Vagina (tissue), 2 donors: ENCODE results near the gene ZDHHC11. TPM values are rescaled to one million over a fixed set of nuclear protein-coding genes. Genes with fewer than 3 reads are reported as not detected.
"Not testable (repeated sequence)": the region's sequence is repeated elsewhere in the genome, so short reads cannot be mapped to it uniquely, and the experiment has no call there.

Source experiments
- DNase-seq, 2 donors: peaks; one replicate each; pipeline ENCODE4 v3.0.0-alpha.2; 2017; ENCODE audit errors: extremely low spot score in 2 of 2
- H3K27ac ChIP-seq: fragments of 200-600 bp; sonication (generic); one replicate; pipeline ENCODE4 v1.5.1; 2019
- H3K27me3 ChIP-seq: fragments of 200-600 bp; sonication (generic); one replicate; pipeline ENCODE4 v1.5.1; 2019
- H3K36me3 ChIP-seq, 2 donors: fragments of 200-600 bp; sonication (generic); one replicate each; pipeline ENCODE4 v1.5.1; 2017 to 2019
- H3K4me1 ChIP-seq: fragments of 200-600 bp; sonication (generic); one replicate; pipeline ENCODE4 v1.5.1; 2019
- H3K4me3 ChIP-seq, 2 donors: fragments of 200-600 bp; sonication (generic); 1 replicate in 1 of 2; 2 replicates in 1 of 2; pipeline ENCODE4 v1.5.1; 2016 to 2019
- H3K9me3 ChIP-seq: fragments of 200-600 bp; sonication (generic); one replicate; pipeline ENCODE4 v1.5.1; 2019
- CTCF ChIP-seq, 3 experiments: fragments of 450-650 bp in 2 of 3; fragments of 200-600 bp in 1 of 3; sonication (generic) in 1 of 3; IDR thresholded peaks; one replicate each; pipeline ENCODE4 v1.5.1; 2017 to 2019; ENCODE audit warnings: antibody characterized with exemption in 3 of 3, mild to moderate bottlenecking in 2 of 3, moderate library complexity in 2 of 3
- POLR2A ChIP-seq, 2 donors: fragments of 450-650 bp; IDR thresholded peaks; one replicate each; pipeline ENCODE4 v1.6.1; 2017; ENCODE audit warnings: antibody characterized with exemption in 2 of 2, mild to moderate bottlenecking in 2 of 2, moderate library complexity in 2 of 2
- POLR2AphosphoS5 ChIP-seq, 2 donors: sonication (generic); formaldehyde crosslinking; IDR thresholded peaks; one replicate each; pipeline ENCODE4 v1.9.0; 2017; ENCODE audit warnings: antibody characterized with exemption in 2 of 2, mild to moderate bottlenecking in 2 of 2, low read depth in 1 of 2; ENCODE audit not compliant: insufficient read depth in 1 of 2
- intact Hi-C: fragments of 100-400 bp; cut with DNase I; formaldehyde crosslinking; loops from one replicate; pipeline ENCODE4 v1.15.1; 2023
- total RNA-seq: library from RNA; depleted of rRNA; stranded (reverse); fragments of >200 nt; gene quantifications from one replicate; pipeline ENCODE4 v1.2.3, GENCODE V29; 2016

Gene ZDHHC11
- total RNA-seq, 1 donor from 2014 or later = 5.6 TPM

- H3K4me3 ChIP-seq = no peak overlapping the region
- peak; percentile 84 to 97 for DNase-seq
- H3K27me3 ChIP-seq = no peaks in the 10 kb centered on the region
- no peak overlapping the region for H3K27ac ChIP-seq
- intact Hi-C loops = no loop called here
- TF ChIP-seq POLR2AphosphoS5 (IDR thresholded peaks at IDR 0.05; ENCODE audit: insufficient read depth in 1 of 2, low read depth in 1 of 2) (no peak), CTCF (IDR thresholded peaks at IDR 0.05) (no peak), POLR2A (IDR thresholded peaks at IDR 0.05) (no peak)
- no peaks in the 10 kb centered on the region for H3K36me3 ChIP-seq
- no peaks in the 10 kb centered on the region for H3K4me1 ChIP-seq
- no peaks in the 10 kb centered on the region for H3K9me3 ChIP-seq
These were observed 83.9 kb downstream of the ZDHHC11 start for GRCh38 chr5:766666-767431.

GRCh38 chr5:765948-766631 lies 84.7 kb downstream of the ZDHHC11 start:
- Histone ChIP-seq H3K27ac (no peak overlapping the region), H3K4me1 (no peaks in the 10 kb centered on the region), H3K36me3 (no peaks in the 10 kb centered on the region), H3K9me3 (no peaks in the 10 kb centered on the region), H3K4me3 (no peak overlapping the region), H3K27me3 (no peaks in the 10 kb centered on the region)
- intact Hi-C loops = no loop called here
- peak in 1 of 2 donors; percentile 84 for DNase-seq
- TF ChIP-seq POLR2AphosphoS5 (IDR thresholded peaks at IDR 0.05; ENCODE audit: insufficient read depth in 1 of 2, low read depth in 1 of 2) (no peak), CTCF (IDR thresholded peaks at IDR 0.05) (no peak), POLR2A (IDR thresholded peaks at IDR 0.05) (no peak)

- DNase-seq = no peak
- no peaks in the 10 kb centered on the region for H3K36me3 ChIP-seq
- TF ChIP-seq POLR2A (IDR thresholded peaks at IDR 0.05) (no peak), POLR2AphosphoS5 (IDR thresholded peaks at IDR 0.05; ENCODE audit: insufficient read depth in 1 of 2, low read depth in 1 of 2) (no peak), CTCF (IDR thresholded peaks at IDR 0.05) (no peak)
These were observed 86.6 kb downstream of the ZDHHC11 start for GRCh38 chr5:763998-764781.

GRCh38 chr5:763397-763796 lies 87.4 kb downstream of the ZDHHC11 start:
- no peaks in the 10 kb centered on the region for H3K9me3 ChIP-seq
- no peaks in the 10 kb centered on the region for H3K36me3 ChIP-seq
- no peaks in the 10 kb centered on the region for H3K27me3 ChIP-seq
- peak in 1 of 2 donors; percentile 54 for DNase-seq
- no peak overlapping the region for H3K4me3 ChIP-seq
- no peak overlapping the region for H3K27ac ChIP-seq
- H3K4me1 ChIP-seq = peaks cover 13% of the 10 kb centered on the region
- intact Hi-C loops = no loop called here
- TF ChIP-seq POLR2A (IDR thresholded peaks at IDR 0.05) (no peak), POLR2AphosphoS5 (IDR thresholded peaks at IDR 0.05; ENCODE audit: insufficient read depth in 1 of 2, low read depth in 1 of 2) (no peak), CTCF (IDR thresholded peaks at IDR 0.05) (no peak)

More at GRCh38 chr5:763998-764781, 86.6 kb downstream of the ZDHHC11 start:
- no peaks in the 10 kb centered on the region for H3K27me3 ChIP-seq
- H3K4me3 ChIP-seq = no peak overlapping the region
- H3K27ac ChIP-seq = no peak overlapping the region
- no peaks in the 10 kb centered on the region for H3K9me3 ChIP-seq
- intact Hi-C loops = no loop called here
- H3K4me1 ChIP-seq = peaks cover 5% of the 10 kb centered on the region

- H3K27me3 ChIP-seq, H3K4me3 ChIP-seq, H3K9me3 ChIP-seq, H3K36me3 ChIP-seq, H3K27ac ChIP-seq, intact Hi-C loops: not testable (repeated sequence)
- peaks cover 17% of the 10 kb centered on the region for H3K4me1 ChIP-seq
- peak in 1 of 2 donors; percentile 74 for DNase-seq
These were observed 87.8 kb downstream of the ZDHHC11 start for GRCh38 chr5:762996-763395.
